Activated CD8-positive, alpha-beta memory T cell treated with anti-CD3 and anti-CD28 coated beads, Interleukin-2, amount 10 ng/mL, durations not matched to agents 7 days and 5 days (primary cell): ENCODE results near the gene GPR42. TPM values are rescaled to one million over a fixed set of nuclear protein-coding genes. Genes with fewer than 3 reads are reported as not detected.
"Not testable (repeated sequence)": the region's sequence is repeated elsewhere in the genome, so short reads cannot be mapped to it uniquely, and the experiment has no call there.

Source experiments
- ATAC-seq: fragments of 150-1000 bp; cut with Tn5 transposase; one replicate; pipeline ENCODE4 v1.10.0; 2021; ENCODE audit warnings: moderate library complexity
- CTCF ChIA-PET: fragments of 350-600 bp; sonication (Branson Sonifier 250); formaldehyde crosslinking; loops from one replicate; lab custom pipeline; 2021; ENCODE audit warnings: antibody characterized with exemption; lab: Charles Lee
- DNase-seq: peaks from one replicate; pipeline ENCODE4 v3.0.0-alpha.2; 2020
- H3K27ac Mint-ChIP-seq: one replicate; pipeline ENCODE4 v1.8.0; 2021; ENCODE audit warnings: mild to moderate bottlenecking, mixed read lengths
- H3K27me3 Mint-ChIP-seq: one replicate; pipeline ENCODE4 v1.8.0; 2021; ENCODE audit warnings: mixed read lengths
- H3K36me3 Mint-ChIP-seq: one replicate; pipeline ENCODE4 v1.8.0; 2021; ENCODE audit warnings: mild to moderate bottlenecking, mixed read lengths
- H3K4me1 Mint-ChIP-seq: one replicate; pipeline ENCODE4 v1.8.0; 2021; ENCODE audit warnings: mixed read lengths
- H3K4me3 Mint-ChIP-seq: one replicate; pipeline ENCODE4 v1.8.0; 2021; ENCODE audit warnings: mild to moderate bottlenecking, moderate library complexity, mixed read lengths
- H3K9me3 Mint-ChIP-seq: one replicate; pipeline ENCODE4 v1.8.0; 2022; ENCODE audit warnings: low read depth, mixed read lengths
- total RNA-seq, 2 experiments: library from RNA; stranded (reverse); gene quantifications; one replicate each; pipeline ENCODE4 v1.2.3, GENCODE V29; 2021

Gene GPR42
- total RNA-seq, 2 experiments from 2014 or later = 0.12 TPM; not detected in 1

GRCh38 chr19:35397064-35397463, 26.2 kb downstream of the GPR42 start:
- CTCF ChIA-PET = no interaction called here
- H3K27me3 Mint-ChIP-seq = peaks cover 13% of the 10 kb centered on the region
- no peak for DNase-seq
- H3K4me1 Mint-ChIP-seq = no peaks in the 10 kb centered on the region
- H3K36me3 Mint-ChIP-seq = no peaks in the 10 kb centered on the region
- no peak overlapping the region for H3K4me3 Mint-ChIP-seq
- H3K9me3 Mint-ChIP-seq = no peaks in the 10 kb centered on the region
- H3K27ac Mint-ChIP-seq = no peak overlapping the region
- ATAC-seq = no peak

DNA sequence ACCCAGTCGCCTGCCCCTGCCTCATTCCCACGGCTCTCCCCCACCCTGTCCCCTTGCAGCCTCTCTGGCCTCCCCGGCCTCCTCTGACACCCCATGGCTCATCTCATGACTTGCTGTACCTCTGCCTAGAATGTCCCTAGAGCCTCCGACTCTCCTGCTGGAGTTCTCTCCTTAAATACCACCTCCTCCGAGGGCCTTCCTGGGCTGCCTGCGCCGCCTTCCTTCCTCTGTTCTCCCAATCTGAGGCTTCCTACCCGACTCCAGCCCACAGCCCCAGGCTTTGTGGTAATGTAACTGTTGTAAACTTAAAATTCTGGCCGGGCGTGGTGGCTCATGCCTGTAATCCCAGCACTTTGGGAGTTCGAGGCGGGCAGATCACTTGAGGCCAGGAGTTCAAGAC, 27.7 kb downstream of the GPR42 start:
- Mint-ChIP-seq H3K4me3 (no peak overlapping the region), H3K27me3 (peaks cover 13% of the 10 kb centered on the region), H3K36me3 (no peaks in the 10 kb centered on the region), H3K27ac (no peak overlapping the region), H3K4me1 (peaks cover 3% of the 10 kb centered on the region), H3K9me3 (no peaks in the 10 kb centered on the region)
- no peak for DNase-seq
- CTCF ChIA-PET = no interaction called here
- ATAC-seq = no peak

DNA sequence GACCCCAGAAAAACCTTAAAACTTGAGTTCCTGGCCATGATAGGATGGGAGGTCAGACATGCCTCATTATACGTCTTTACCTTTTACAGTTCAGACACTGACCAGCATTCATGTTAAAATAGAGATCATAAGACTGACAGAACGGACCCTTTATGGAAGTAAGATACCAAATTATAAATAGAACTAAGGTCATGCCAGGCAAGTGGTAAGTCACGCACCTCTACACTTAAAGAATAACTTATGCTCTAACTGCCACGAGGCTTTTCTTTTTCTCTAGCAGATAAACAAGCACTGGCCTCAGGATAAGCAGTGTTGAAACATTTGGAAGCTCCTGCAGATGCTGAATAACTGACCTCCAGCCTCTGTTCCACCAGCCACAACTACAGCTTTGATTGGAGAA, 28.4 kb downstream of the GPR42 start:
- CTCF ChIA-PET = no interaction called here
- Mint-ChIP-seq H3K4me1 (peaks cover 4% of the 10 kb centered on the region), H3K36me3 (no peaks in the 10 kb centered on the region), H3K4me3 (no peak overlapping the region), H3K9me3 (no peaks in the 10 kb centered on the region), H3K27ac (no peak overlapping the region), H3K27me3 (peaks cover 13% of the 10 kb centered on the region)
- no peak for DNase-seq
- ATAC-seq = no peak

DNA sequence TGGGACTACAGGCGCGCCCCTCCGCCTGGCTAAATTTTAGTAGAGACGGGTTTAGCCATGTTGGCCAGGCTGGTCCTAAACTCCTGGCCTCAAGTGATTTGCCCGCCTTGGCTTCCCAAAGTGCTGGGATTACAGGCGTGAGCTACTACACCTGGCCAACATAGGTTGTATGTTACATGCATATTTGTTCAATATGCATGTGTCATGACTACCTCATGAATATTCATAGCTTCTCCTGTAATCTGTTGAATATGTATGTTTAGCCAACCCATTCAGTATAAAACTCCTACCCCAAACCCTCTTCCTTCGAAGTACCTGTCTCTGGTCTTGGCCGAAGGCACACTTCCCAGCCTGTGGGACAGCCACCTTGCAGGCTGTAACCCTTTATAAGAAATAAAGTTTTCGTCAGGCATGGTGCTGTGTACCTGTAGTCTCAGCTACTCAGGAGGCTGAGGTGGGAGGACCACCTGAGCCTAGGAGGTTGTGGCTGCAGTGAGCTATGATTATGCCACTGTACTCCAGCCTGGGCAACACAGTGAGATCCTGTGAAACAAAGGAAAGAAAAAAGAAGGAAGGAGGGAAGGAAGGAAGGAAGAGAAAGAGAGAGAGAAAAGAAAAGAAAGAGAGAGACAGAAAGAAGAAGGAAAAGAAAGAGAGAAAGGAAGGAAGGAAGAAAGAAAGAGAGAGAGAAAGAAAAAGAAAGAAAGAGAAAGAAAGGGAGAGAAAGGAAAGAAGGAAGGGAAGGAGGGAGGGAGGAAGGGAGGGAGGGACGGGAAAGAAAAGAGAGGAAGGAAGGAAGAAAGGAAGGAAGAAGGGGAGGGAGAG, 29.3 kb downstream of the GPR42 start:
- DNase-seq = no peak
- H3K27me3 Mint-ChIP-seq = peaks cover 13% of the 10 kb centered on the region
- H3K36me3 Mint-ChIP-seq = peaks cover 1% of the 10 kb centered on the region
- no peaks in the 10 kb centered on the region for H3K9me3 Mint-ChIP-seq
- CTCF ChIA-PET = no interaction called here
- no peak for ATAC-seq
- H3K27ac Mint-ChIP-seq = no peak overlapping the region
- peaks cover 10% of the 10 kb centered on the region for H3K4me1 Mint-ChIP-seq
- no peak overlapping the region for H3K4me3 Mint-ChIP-seq

DNA sequence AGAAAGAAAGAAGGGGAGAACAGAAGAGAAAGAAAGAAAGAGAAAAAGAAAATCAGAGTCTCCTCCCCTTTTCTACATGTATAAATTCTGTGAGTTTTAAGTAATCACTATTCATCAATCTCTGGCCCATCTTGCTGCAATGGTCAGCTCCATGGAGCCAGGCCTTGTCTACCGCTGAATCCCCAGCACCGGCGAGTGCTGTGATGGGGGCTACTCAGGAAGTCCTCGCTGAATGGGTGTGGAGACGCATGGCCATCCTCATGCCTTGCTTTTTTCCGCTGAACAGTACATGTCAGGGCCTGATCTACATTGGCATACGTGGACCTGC, 29.9 kb downstream of the GPR42 start:
- Mint-ChIP-seq H3K36me3 (peaks cover 1% of the 10 kb centered on the region), H3K9me3 (no peaks in the 10 kb centered on the region), H3K27ac (no peak overlapping the region), H3K4me3 (no peak overlapping the region), H3K4me1 (peaks cover 13% of the 10 kb centered on the region), H3K27me3 (peaks cover 13% of the 10 kb centered on the region)
- CTCF ChIA-PET = interaction anchor here (1.6 kb wide), 1 partner anchor 17 kb away, joined by 4 read pairs; no protein-coding TSS in a partner anchor
- ATAC-seq (no peak), DNase-seq (no peak)

DNA sequence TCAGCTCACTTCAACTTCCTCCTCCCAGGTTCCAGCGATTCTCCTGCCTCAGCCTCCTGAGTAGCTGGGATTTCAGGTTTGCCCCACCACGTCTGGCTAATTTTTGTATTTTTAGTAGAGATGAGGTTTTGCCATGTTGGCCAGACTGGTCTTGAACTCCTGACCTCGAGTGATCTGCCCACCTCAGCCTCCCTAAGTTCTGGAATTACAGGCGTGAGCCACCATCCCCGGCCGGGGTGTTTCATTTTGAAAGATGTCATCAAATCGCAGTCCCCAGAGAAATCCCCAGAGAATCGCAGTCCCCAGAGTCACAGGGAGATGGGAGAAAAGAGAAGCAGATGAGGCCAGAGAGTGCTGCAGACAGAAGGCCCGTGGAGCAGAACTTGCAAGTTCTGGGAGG, 30.5 kb downstream of the GPR42 start:
- Mint-ChIP-seq H3K27me3 (peaks cover 13% of the 10 kb centered on the region), H3K4me1 (peaks cover 13% of the 10 kb centered on the region)
- H3K27ac Mint-ChIP-seq, ATAC-seq, DNase-seq, H3K4me3 Mint-ChIP-seq, H3K9me3 Mint-ChIP-seq, H3K36me3 Mint-ChIP-seq: not testable (repeated sequence)
- CTCF ChIA-PET = interaction anchor here (1.5 to 1.6 kb wide), 2 partner anchors 16 to 48 kb away, joined by 3 to 4 read pairs; no protein-coding TSS in a partner anchor

GRCh38 chr19:35403116-35403760, 32.4 kb downstream of the GPR42 start:
- Mint-ChIP-seq H3K36me3 (peaks cover 1% of the 10 kb centered on the region), H3K27me3 (peaks cover 13% of the 10 kb centered on the region), H3K9me3 (no peaks in the 10 kb centered on the region), H3K4me1 (peaks cover 13% of the 10 kb centered on the region), H3K4me3 (no peak overlapping the region), H3K27ac (no peak overlapping the region)
- CTCF ChIA-PET = interaction anchor here (0.7 to 2.3 kb wide), 4 partner anchors 50 to 107 kb away, joined by 3 to 5 read pairs (median 3); no protein-coding TSS in a partner anchor
- DNase-seq (no peak), ATAC-seq (no peak)

- CTCF ChIA-PET = interaction anchor here (2.3 kb wide), 1 partner anchor 52 kb away, joined by 5 read pairs; no protein-coding TSS in a partner anchor
Measured at GRCh38 chr19:35404879-35405622, 34.2 kb downstream of the GPR42 start.

DNA sequence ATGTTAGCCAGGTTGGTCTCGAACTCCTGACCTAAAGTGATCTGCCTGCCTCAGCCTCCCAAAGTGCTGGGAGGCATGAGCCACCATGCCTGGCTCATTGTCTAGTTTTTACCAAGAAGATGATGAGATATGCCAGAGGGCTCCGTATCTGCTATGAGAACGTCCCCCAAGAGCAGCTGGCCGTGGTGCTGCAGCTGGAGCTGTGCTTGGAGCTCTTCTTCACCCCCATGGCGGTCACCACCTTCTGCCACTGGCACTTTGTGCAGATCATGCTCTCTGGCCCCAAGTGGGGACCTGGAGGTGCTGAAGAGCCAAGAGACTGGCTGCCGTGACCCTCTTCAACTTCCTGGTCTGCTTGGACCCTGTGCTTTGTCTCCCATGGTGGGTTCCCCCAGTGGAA, 36.8 kb downstream of the GPR42 start:
- Mint-ChIP-seq H3K27me3 (peaks cover 23% of the 10 kb centered on the region), H3K4me3 (no peak overlapping the region), H3K4me1 (peaks cover 13% of the 10 kb centered on the region), H3K27ac (no peak overlapping the region), H3K9me3 (no peaks in the 10 kb centered on the region), H3K36me3 (peaks cover 3% of the 10 kb centered on the region)
- CTCF ChIA-PET = no interaction called here
- no peak for ATAC-seq
- DNase-seq = no peak

More at GRCh38 chr19:35404879-35405622, 34.2 kb downstream of the GPR42 start:
- H3K4me1 Mint-ChIP-seq = peaks cover 13% of the 10 kb centered on the region
- peaks cover 1% of the 10 kb centered on the region for H3K36me3 Mint-ChIP-seq
- DNase-seq (peak; percentile 67), ATAC-seq (peak; percentile 80)
- H3K4me3 Mint-ChIP-seq = no peak overlapping the region
- peaks cover 16% of the 10 kb centered on the region for H3K27me3 Mint-ChIP-seq
- no peak overlapping the region for H3K27ac Mint-ChIP-seq
- H3K9me3 Mint-ChIP-seq = no peaks in the 10 kb centered on the region

DNA sequence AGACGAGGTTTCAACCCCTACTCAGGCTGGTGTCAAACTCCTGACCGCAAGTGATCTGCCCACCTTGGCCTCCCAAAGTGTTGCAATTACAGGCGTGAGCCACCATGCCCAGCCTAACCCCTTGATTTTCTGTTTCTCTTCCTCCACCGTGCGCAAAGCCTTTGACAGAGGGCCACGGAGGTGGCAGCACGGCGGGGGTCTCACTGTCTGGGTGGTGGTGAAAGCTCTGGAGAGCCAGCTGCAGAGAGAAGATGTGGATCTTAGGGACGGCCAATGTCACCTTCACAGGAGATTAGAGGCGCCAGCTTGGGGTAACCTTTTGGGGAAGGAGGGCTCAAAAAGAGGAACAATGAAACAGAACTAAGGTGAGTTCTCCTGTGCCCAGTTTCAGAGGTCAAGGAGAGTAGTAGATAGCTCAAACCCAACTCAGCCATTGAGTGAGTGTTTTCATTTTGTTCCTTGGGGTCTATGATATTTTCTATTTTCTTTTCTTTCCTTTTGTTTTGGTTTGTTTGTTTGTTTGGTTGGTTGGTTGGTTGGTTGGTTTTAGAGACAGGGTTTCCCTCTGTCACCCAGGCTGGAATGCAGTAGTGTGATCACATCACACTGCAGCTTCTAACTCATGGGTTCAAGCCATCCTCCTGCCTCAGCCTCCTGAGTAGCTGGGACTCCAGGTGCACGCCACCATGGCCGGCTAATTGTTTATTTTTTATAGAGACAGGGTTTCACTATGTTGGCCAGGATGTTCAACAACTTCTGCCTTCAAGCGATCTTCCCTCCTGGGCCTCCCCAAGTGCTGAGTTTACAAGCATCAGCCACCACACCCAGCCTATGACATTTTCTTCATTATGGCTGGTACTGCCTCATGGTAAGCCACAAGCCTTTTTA, 37.7 kb downstream of the GPR42 start:
- no peak for DNase-seq
- peaks cover 10% of the 10 kb centered on the region for H3K4me1 Mint-ChIP-seq
- H3K4me3 Mint-ChIP-seq = no peak overlapping the region
- H3K36me3 Mint-ChIP-seq = peaks cover 3% of the 10 kb centered on the region
- H3K27me3 Mint-ChIP-seq = peaks cover 28% of the 10 kb centered on the region
- CTCF ChIA-PET = no interaction called here
- H3K27ac Mint-ChIP-seq = peak overlapping the region; percentile 12
- ATAC-seq = no peak
- H3K9me3 Mint-ChIP-seq = no peaks in the 10 kb centered on the region

- Mint-ChIP-seq H3K4me1 (peaks cover 9% of the 10 kb centered on the region), H3K27me3 (peaks cover 32% of the 10 kb centered on the region), H3K27ac (no peak overlapping the region), H3K36me3 (peaks cover 3% of the 10 kb centered on the region), H3K4me3 (no peak overlapping the region), H3K9me3 (no peaks in the 10 kb centered on the region)
- CTCF ChIA-PET = no interaction called here
- no peak for DNase-seq
- ATAC-seq = no peak
Measured at GRCh38 chr19:35409191-35409590, 38.3 kb downstream of the GPR42 start.

GRCh38 chr19:35410487-35410886, 39.6 kb downstream of the GPR42 start:
- ATAC-seq = no peak
- Mint-ChIP-seq H3K4me1 (peaks cover 2% of the 10 kb centered on the region), H3K4me3 (no peak overlapping the region), H3K27ac (no peak overlapping the region), H3K9me3 (no peaks in the 10 kb centered on the region), H3K36me3 (peaks cover 1% of the 10 kb centered on the region), H3K27me3 (peaks cover 32% of the 10 kb centered on the region)
- no peak for DNase-seq
- CTCF ChIA-PET = no interaction called here
